ENCODE measurements around the gene SOX13.

- no peak for TF ChIP-seq POLR2A (IDR thresholded peaks at IDR 0.05)
- TF ChIP-seq EP300 (IDR thresholded peaks at IDR 0.05) = no peak
- TF ChIP-seq CTCF (IDR thresholded peaks at IDR 0.05) = no peak
- no peak for TF ChIP-seq POLR2AphosphoS5 (IDR thresholded peaks at IDR 0.05)
Measured at GRCh38 chr1:204172404-204173029, 99.6 kb downstream of the SOX13 start.
